Measurements from ENCODE around the gene ASTN1. TPM values are rescaled to one million over a fixed set of nuclear protein-coding genes. Genes with fewer than 3 reads are reported as not detected.

ASTN1 gene
- total RNA-seq, 1 donor, result not detected

GRCh38 chr1:177124577-177125278 lies 39.8 kb downstream of the ASTN1 start:
- Histone ChIP-seq H3K9me3 (ENCODE audit: low read depth, low read length) (no peaks in the 10 kb centered on the region), H3K4me1 (ENCODE audit: insufficient read depth, low read length) (no peaks in the 10 kb centered on the region), H4K20me1 (ENCODE audit: insufficient read depth, low read length) (no peaks in the 10 kb centered on the region), H3K27ac (ENCODE audit: low read depth, low read length) (no peak overlapping the region), H3K79me2 (ENCODE audit: insufficient read depth, low read length) (no peaks in the 10 kb centered on the region), H3K4me2 (ENCODE audit: insufficient read depth, low read length) (no peak overlapping the region), H3K4me3 (ENCODE audit: insufficient read depth, low read length) (no peak overlapping the region), H2AFZ (ENCODE audit: low read length) (no peak overlapping the region), H3K27me3 (ENCODE audit: insufficient read depth, low read length) (no peaks in the 10 kb centered on the region), H3K36me3 (ENCODE audit: insufficient read depth, low read length) (no peaks in the 10 kb centered on the region)
- TF ChIP-seq CTCF (IDR thresholded peaks at IDR 0.05; ENCODE audit: extremely low read depth, low read depth, low read length), result no peak
- DNase-seq (ENCODE audit: insufficient read length, low spot score, missing footprints), result no peak

GRCh38 chr1:177122461-177123251 lies 41.9 kb downstream of the ASTN1 start:
- Histone ChIP-seq H3K27ac (ENCODE audit: low read depth, low read length) (no peak overlapping the region), H3K9me3 (ENCODE audit: low read depth, low read length) (no peaks in the 10 kb centered on the region), H3K4me2 (ENCODE audit: insufficient read depth, low read length) (no peak overlapping the region), H4K20me1 (ENCODE audit: insufficient read depth, low read length) (no peaks in the 10 kb centered on the region), H3K36me3 (ENCODE audit: insufficient read depth, low read length) (no peaks in the 10 kb centered on the region), H3K4me3 (ENCODE audit: insufficient read depth, low read length) (no peak overlapping the region), H3K27me3 (ENCODE audit: insufficient read depth, low read length) (no peaks in the 10 kb centered on the region), H2AFZ (ENCODE audit: low read length) (no peak overlapping the region), H3K4me1 (ENCODE audit: insufficient read depth, low read length) (no peaks in the 10 kb centered on the region), H3K79me2 (ENCODE audit: insufficient read depth, low read length) (no peaks in the 10 kb centered on the region)
- no peak for TF ChIP-seq CTCF (IDR thresholded peaks at IDR 0.05; ENCODE audit: extremely low read depth, low read depth, low read length)
- DNase-seq (ENCODE audit: insufficient read length, low spot score, missing footprints), result peak; percentile 23

- Histone ChIP-seq H3K79me2 (ENCODE audit: insufficient read depth, low read length) (no peaks in the 10 kb centered on the region), H3K36me3 (ENCODE audit: insufficient read depth, low read length) (no peaks in the 10 kb centered on the region), H3K27me3 (ENCODE audit: insufficient read depth, low read length) (no peaks in the 10 kb centered on the region)
Measured at GRCh38 chr1:177119311-177119710, 45.2 kb downstream of the ASTN1 start.

More at GRCh38 chr1:177119311-177119710, 45.2 kb downstream of the ASTN1 start:
- Histone ChIP-seq H3K4me2 (ENCODE audit: insufficient read depth, low read length) (no peak overlapping the region), H4K20me1 (ENCODE audit: insufficient read depth, low read length) (no peaks in the 10 kb centered on the region), H3K4me1 (ENCODE audit: insufficient read depth, low read length) (no peaks in the 10 kb centered on the region), H2AFZ (ENCODE audit: low read length) (no peak overlapping the region), H3K9me3 (ENCODE audit: low read depth, low read length) (no peaks in the 10 kb centered on the region), H3K27ac (ENCODE audit: low read depth, low read length) (no peak overlapping the region), H3K4me3 (ENCODE audit: insufficient read depth, low read length) (no peak overlapping the region)
- no peak for TF ChIP-seq CTCF (IDR thresholded peaks at IDR 0.05; ENCODE audit: extremely low read depth, low read depth, low read length)
- DNase-seq (ENCODE audit: insufficient read length, low spot score, missing footprints), result no peak

Data from osteoblast (primary cell).